HG03469 (cell line): ENCODE results near the gene ASB16.
A peak's percentile ranks its signal among the peaks of the same experiment; 100 is the strongest.
"Not testable (repeated sequence)": the region's sequence is repeated elsewhere in the genome, so short reads cannot be mapped to it uniquely, and the experiment has no call there.

Source experiments
- ATAC-seq: cut with Tn5 transposase; IDR thresholded peaks from one replicate; pipeline ENCODE4 v1.9.1; 2021; ENCODE audit warnings: mild to moderate bottlenecking, moderate library complexity, moderate number of reproducible peaks; ENCODE audit not compliant: unreplicated experiment

Gene ASB16

DNA sequence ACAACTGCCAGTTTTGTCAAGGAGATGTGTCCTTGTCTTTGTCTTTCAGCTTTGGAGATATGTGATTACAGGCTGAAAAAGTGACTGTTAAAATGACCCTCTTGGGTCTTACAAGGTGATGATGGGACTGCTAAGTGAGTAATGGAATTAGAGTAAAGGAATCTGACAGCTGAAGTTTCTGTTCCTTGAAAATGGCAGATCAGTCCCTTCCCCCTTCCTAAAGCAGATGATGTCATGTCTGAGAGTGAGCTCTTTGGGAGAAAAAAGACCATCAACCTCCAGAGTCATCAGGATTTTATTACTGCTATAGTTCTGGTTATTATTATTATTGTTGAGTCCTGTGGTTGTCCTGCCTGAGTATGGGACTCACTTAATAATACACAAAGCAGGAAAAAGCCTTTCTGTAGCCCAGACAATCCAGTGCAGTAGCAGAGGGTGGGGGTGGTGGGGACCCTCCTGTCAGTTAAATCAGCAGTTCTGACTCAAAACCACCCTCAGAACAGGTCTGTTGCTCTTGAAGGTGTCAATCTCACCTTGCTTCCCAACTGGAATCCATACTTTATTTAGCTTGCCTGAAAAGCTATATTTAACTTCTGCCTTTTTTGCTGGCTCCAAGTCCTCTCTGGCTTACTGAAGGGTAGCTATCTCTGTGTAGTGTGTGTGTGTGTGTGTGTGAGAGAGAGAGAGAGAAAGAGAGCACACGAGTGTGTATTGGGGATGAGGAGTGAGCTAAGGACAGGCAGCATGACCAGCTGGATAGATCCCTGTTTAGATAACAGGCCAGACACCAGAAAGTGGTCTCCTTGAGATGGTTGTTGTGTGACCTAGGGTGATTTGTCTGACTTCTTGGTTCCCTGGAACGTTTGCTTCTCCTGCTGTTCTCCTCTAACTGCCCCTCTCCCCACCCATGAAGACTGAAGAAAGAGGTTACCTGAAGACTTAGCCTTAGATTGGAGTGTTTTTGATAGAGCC is 23.8 kb upstream of the ASB16 start:
- no peak for ATAC-seq

DNA sequence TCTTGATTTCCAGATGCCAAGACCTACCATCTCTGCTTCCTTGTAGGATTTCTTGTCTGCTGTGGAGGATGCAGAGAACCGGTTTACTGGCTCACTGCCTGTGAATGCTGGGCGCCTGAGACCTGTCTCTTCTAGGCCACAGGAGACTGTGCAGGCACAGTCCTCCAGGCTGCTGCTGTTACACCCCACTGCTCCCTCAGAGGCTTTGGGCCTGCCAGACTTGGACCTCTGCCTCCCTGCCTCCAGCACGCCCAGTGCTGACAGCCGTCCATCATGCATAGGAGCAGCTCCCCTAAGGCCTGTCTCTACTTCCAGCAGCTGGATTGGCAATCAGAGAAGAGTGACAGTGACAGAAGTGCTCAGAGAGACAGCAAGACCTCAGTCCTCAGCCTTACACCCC is 22.7 kb upstream of the ASB16 start:
- no peak for ATAC-seq

DNA sequence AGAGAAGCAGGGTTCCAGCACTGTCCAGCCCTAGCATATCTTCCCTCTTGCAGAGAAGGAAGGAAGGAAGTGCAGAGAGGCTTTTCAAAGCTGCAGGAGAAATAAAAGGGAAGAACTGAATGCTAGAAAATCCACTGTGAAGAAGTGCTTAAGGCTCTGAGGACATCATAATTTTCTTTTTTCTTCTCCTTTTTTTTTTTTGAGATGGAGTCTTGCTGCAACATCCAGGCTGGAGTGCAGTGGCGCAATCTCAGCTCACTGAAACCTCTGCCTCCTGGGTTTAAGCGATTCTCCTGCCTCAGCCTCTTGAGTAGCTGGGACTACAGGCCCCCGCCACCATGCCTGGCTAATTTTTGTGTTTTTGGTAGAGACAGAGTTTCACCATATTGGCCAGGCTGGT is 21.4 kb upstream of the ASB16 start:
- not testable (repeated sequence) for ATAC-seq

DNA sequence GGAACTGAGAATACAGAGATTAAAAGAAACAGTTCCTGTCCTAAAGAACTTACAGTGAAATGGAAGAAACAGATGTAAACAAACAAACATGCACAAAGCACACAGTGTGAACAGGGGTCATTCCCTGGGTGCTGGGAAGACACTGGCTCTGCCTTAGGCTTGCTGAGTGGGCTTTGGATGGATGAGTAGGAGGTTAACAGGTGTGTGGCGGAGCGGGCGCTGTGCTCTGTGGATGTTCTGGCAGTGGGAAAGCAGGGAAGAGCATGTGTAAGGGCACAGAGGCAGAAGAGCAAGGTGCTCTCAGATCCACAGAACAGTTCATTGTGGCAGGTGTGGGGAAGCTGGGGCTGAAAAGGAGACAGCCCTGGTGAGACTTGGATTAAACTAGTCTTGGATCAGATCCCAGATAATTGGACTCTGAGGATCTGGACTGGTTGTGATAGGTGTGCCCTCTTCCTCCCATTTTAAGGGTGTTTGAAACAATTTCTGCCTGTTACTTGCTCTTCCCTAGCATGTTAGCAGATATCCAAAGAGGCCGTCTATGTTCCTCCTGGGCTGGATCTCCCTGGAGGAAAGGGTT is 20.7 kb upstream of the ASB16 start:
- ATAC-seq: no peak

DNA sequence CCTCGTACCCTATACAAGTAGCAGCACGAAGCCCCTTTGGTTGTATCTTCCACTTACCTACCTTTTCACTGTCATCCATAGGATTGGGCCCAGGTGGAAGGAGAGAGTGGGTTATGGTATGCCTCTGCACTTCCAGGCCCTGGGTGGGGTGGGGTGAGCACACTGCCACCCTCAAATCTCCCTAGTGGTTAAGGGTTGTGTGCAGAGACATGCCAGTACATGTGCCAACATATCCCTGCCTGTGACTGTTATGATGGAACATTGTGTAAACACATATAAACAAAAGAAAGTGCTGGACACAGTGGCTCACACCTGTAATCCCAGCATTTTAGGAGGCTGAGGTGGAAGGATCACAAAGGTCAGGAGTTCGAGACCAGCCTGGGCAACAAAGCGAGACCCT is 17.6 kb upstream of the ASB16 start:
- ATAC-seq: no peak

DNA sequence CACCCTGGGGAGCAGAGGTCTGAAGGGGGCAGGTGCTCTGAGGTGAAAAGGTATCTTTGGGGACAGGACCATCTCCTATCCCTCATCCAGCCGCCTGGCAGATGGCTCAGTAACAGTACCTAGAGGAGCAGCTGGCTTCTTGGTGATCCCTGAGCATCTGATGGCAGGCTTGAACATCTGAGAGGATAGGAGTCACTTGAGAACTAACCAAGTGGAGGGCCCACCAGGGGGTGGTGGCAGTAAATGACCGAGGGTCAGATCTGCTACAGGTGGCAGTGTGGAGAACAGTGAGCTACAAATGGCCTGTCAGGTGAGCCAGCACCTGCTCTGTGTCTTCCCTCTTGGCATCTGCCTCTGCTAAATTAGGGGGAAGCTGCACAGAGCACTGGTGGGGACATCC is 15.0 kb upstream of the ASB16 start:
- no peak for ATAC-seq

DNA sequence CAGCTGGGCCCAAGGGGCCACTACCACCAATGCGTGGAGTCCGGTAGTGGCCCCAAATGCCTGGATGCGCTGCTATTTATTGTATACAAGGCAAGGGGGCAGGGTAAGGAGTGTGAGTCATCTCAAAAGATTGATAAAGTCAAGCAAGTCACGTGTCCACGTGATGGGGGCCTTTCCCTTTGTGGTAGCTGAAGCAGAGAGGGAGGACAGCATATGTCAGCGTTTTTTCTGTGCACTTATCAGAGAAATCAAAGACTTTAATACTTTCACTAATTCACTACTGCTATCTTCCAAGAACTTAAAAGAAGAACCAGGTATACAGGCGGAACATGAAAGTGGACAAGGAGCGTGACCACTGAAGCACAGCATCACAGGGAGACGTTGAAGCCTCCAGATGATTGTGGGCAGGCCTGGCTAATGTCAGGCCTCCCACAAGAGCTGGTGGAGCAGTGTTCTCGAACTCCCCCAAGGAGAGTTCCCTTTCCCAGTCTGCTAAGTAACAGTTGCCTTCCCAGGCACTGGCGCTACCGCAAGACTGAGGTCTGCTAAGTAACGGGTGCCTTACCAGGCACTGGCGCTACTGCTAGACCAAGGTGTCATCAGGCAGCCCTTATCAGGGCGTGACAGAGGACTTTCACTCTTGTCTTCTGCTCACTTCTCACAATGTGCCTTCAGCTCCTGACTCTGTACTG is 10.8 kb upstream of the ASB16 start:
- no peak for ATAC-seq

DNA sequence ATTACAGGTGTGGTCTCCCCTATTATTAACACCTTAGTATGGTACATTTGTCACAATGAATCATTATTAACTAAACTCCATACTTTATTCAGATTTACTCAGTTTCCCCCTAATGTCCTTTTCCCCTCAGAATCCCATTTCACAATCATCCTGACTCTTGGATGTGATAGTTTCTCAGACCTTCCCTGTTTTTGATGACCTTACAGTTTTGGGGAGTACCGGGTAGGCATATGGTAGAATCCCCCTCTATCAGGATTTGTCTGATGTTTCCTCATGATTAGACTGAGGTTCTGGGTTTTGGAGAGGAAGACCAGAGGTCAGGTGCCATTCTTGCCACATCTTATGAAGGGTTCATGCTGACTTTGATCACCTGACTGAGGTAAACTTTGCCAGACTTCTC is 6.0 kb upstream of the ASB16 start:
- ATAC-seq: no peak

DNA sequence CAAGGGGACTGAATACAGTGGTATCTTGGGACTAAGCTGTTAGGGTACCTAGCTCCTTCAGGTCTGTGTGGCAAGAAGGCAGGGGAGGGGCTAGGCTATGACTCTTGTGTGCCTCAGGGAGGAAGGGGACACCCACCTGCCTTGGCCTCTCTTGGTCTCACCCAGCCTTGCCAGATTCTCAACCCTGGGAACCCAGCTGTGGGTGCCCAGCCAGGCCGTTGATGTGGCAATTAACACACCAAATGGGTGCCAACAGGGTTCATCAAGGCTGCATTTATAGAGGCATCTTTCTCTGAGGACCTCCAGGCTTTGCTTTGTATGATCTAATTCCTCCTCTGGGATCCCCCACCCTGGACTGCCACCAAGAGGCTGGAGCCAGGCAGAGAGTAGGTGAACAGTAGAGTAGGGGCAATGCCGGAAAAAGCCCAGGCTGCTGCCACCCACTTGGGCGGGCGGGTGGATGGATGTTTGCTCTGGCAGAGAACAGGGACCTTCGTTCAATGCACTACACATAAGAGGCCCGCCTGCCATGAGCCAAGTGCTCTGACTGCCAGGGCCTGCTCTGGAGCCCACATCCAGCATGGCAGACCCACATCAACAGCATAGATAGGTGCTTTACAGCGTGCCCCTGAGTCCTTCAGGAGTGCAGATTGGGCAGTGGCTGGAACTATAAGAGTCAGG is 3.2 kb upstream of the ASB16 start:
- ATAC-seq: no peak

DNA sequence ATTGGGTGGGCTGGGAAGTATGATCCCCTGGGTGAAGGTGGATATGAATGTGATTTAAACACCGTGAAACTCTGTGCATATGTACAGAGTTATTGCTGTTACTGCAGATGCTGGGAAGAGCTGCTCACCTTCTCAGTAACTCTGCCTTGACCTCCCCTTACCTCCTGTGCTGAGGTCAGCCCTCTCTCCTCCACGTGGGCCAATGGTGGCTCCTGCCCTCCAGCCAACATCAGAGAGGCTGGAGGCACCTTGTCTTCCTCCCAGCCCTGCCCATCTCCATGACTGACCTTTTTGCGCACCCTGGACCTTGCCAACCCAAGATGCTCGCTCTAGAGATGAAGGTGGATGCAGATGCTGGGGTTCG is 387 bp upstream of the ASB16 start:
- ATAC-seq: no peak

DNA sequence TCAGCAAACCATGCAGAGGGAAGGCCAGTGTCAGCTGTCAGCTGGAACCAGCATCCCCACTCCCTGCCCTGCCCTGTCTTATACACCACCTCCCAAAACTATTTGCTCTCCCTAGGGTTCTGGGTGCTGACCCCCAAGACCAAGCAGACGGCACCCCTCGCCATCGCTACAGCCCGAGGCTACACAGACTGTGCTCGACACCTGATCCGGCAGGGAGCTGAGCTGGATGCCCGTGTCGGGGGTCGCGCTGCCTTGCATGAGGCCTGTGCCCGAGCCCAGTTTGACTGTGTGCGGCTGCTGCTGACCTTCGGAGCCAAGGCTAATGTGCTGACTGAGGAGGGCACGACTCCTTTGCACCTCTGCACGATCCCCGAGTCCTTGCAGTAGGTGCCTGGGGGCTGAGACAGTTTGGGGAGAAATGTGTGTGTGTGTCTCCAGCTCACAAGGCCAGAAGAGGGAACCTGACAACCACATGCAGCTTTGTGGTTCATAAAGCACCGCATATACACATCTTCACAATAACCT is 1.5 kb downstream of the ASB16 start:
- no peak for ATAC-seq

DNA sequence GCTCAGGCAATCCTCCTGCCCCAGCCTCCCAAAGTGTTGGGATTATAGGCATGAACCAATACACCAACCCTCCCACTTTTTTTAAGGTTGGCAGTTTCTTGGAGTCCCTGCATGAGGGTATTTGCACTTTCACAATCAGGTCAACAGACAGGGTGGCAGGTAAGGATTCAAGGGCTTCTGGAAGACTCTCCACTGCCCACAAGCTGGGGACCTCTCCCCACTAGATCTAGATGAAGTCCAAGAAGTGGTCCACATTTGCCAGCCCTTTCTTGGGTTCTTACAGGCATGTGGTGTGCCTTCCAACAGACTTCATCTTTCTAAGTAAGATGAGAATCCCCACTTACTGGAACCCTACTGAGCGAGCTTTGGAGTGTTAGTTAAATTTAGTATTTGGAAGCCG is 3.9 kb downstream of the ASB16 start:
- no peak for ATAC-seq

DNA sequence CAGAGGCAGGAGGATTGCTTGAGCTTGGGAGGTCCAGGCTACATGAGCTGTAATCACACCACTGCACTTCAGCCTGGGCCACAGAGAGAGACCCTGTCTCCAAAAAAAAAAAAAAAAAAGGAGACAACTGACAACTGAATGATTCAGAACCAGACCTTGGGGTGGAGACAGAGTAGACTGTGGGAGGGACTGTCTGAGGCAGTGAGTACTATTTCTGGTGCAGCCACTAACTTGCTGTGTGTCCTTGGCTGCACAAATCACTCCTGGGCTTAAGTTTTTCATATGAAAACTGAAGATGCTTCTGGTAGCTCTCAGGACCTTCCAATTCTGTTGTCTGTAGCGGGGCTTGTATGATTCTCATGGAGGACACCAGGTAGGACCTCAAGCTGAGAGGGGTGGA is 5.8 kb downstream of the ASB16 start:
- ATAC-seq: no peak

DNA sequence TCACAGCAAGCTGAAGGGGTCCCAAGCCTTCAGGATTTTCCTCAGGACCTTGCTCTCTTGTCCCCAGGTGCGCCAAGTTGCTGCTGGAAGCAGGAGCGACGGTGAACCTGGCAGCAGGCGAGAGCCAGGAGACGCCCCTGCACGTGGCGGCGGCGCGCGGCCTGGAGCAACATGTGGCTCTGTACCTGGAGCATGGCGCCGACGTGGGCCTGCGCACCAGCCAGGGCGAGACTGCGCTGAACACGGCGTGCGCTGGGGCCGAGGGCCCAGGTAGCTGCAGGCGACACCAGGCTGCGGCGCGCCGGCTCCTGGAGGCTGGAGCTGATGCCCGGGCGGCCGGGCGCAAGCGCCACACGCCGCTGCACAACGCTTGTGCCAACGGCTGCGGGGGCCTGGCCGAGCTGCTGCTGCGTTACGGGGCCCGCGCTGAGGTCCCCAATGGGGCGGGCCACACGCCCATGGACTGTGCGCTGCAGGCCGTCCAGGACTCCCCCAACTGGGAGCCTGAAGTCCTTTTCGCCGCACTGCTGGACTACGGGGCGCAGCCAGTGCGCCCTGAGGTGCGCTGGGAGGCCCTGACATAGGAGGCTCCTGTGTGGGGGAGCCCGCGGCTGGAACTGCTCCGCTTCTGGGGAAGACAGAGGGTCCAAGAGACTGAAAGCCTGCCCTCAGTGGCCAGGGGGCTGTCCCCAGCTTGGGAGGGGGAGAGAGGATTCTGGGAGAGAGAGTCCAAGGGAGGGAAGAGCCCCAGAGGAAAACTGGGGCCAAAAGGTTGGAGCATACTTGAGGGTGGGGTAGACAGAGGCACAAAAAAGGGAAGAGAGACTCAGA is 6.4 kb downstream of the ASB16 start:
- ATAC-seq: no peak

DNA sequence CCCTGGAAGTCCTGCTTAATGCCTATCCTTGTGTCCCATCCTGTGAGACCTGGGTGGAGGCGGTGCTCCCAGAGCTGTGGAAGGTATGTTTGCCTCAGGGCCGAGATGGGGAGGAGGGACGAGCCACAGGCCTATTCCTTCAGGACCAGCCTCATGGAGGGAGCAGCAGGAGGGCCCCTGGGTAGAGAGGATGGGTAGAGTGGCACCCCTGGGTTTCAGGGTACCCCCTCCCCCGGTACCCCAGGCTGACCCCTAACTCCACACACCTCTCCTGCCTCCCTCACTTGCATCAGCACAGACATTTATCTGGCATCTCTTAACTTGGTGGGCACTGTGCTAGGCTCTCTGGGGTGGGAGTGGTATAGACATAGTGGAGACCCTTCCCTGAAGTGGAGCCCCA is 7.1 kb downstream of the ASB16 start:
- no peak for ATAC-seq

DNA sequence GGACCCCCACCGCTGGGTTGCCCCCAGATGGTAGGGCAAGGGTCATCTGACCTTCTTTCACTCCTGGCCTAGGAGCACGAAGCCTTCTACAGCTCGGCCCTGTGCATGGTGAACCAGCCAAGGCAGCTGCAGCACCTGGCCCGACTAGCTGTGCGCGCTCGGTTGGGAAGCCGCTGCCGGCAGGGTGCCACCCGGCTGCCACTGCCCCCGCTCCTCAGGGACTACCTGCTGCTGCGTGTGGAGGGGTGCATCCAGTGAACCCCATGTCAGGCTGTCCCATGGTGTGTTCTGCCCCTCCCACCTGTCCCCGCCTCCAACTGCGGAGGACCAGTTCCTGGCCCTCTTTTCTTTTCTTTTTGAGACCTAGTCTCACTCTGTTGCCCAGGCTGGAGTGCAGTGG is 7.6 kb downstream of the ASB16 start:
- no peak for ATAC-seq

DNA sequence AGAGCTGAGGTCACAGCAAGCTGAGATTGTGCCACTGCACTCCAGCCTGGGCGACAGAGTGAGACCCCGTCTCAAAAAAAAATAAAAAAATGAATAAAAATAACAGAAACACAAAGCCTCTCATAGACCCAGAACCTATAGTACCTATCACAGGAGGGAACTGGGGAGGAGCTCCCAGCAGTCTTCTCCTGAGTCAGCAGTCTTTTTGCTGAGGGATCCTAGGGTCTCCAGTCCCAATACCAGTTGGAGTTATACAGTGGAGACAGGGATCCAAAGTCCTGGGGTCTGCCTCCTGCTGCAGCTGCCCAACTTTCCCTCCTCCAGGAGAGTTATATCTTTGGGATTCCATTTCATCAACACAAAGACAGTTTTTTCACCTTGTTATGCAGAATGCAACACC is 12.5 kb downstream of the ASB16 start:
- ATAC-seq: no peak

DNA sequence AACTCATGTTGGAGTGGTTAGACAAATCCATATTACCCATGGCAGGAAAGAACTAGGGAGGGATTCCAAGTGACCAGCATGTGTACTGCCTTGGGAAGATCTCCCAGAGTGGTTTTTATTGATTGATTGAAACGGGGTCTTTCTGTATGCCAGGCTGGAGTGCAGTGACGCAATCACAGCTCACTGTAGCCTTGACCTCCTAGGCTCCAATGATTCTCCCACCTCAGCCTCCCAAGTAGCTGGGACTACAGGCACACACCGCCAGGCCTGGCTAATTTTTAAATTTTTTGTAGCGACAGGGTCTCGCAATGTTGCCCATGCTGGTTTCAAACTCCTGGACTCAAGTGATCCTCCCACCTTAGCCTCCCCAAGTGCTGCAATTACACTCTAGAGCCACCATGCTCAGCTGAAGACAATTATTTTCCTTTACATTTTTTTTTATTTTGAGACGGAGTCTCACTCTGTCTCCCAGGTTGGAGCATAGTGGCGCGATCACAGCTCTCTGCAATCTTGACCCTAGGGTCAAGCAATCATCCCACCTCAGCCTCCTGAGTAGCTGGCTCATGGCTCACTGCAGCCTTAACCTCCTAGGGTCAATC is 13.8 kb downstream of the ASB16 start:
- no peak for ATAC-seq

DNA sequence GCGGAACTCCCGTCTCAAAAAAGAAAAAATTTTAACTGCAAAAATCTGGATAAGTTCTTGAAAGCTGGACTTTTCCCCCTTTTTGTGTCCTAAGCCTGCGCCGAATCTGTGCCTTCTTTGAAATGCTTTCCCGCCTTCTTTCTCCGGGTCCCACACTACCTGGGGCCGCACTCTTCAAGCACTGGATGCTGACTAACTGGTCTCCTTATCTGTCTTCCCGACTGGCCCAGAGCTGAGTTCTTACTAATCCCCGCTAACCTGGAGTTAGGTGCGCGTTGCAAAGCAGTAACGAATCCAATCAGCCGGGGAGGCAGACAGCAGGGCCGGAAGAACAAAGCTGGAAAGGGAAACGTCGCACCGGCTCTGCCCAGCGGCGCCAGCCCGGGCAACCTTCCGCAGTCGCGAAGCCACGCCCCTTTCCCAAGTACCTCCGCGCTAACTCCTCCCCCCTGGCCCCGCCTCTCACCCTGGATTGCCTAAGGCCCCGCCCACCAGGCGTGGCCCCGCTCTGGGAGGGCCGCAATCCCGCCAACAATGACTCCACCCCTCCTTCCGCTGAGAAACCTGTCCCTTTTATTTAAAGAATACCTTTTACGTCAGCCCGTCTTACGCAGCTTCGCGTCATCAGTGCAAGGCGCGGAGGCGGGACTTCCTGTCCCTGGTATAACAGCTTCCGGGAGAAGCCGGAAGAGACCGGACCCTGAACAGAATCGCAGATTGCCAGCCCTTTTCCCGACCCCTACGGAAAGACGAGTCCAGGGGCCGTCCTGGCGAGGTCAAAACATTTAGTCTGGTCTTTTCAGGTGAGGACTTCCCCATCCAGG is 16.0 kb downstream of the ASB16 start, which contains the start of gene TMUB2:
Gene TMUB2 (plus strand): TSS at position 666 of the 824 bp plus-strand sequence. CDS start 737 bp downstream, outside the sequence.
- ATAC-seq: peak; percentile 73
